Ovary (tissue), 9 donors: Measurements from ENCODE around the gene MRTFA. TPM values are rescaled to one million over a fixed set of nuclear protein-coding genes. Genes with fewer than 3 reads are reported as not detected.

Experiments used
- DNase-seq, 5 donors: peaks; one replicate each; pipeline ENCODE4 v3.0.0-alpha.2; 2019 to 2020
- H3K27ac ChIP-seq, 2 donors: fragments of 200-600 bp; one replicate each; pipeline versions ENCODE4 v1.5.1 to v1.8.0; 2019 to 2022
- H3K27me3 ChIP-seq: fragments of 200-600 bp; one replicate; pipeline ENCODE4 v1.8.0; 2022
- H3K36me3 ChIP-seq: fragments of 200-600 bp; sonication (generic); one replicate; pipeline ENCODE4 v1.5.1; 2019
- H3K4me1 ChIP-seq: one replicate; pipeline ENCODE4 v1.8.1; 2013; ENCODE audit warnings: mild to moderate bottlenecking, moderate library complexity; ENCODE audit not compliant: insufficient read depth
- H3K4me3 ChIP-seq: fragments of 200-600 bp; sonication (generic); one replicate; pipeline ENCODE4 v1.5.1; 2017
- H3K9me3 ChIP-seq, 2 donors: fragments of 200-600 bp in 1 of 2; sonication (generic) in 1 of 2; one replicate each; pipeline versions ENCODE4 v1.5.1 to v1.8.1; 2013 to 2019; ENCODE audit warnings: mild to moderate bottlenecking in 1 of 2, moderate library complexity in 1 of 2
- CTCF ChIP-seq, 3 donors: fragments of 450-650 bp in 2 of 3; fragments of 200-600 bp in 1 of 3; IDR thresholded peaks; one replicate each; pipeline versions ENCODE4 v1.5.1 to v1.8.0; 2016 to 2022; ENCODE audit warnings: antibody characterized with exemption in 3 of 3, mild to moderate bottlenecking in 1 of 3
- EP300 ChIP-seq: sonication (generic); formaldehyde crosslinking; IDR thresholded peaks from one replicate; pipeline ENCODE4 v1.6.1; 2017; ENCODE audit warnings: antibody characterized with exemption
- POLR2A ChIP-seq: fragments of 450-650 bp; IDR thresholded peaks from one replicate; pipeline ENCODE4 v1.6.1; 2017; ENCODE audit warnings: antibody characterized with exemption, mild to moderate bottlenecking, moderate library complexity
- WGBS, 3 donors: extraction: QIAGEN DNeasy Blood & Tissue Kit in 1 of 3; methylation state at CpG; one replicate each; pipeline versions ENCODE4 v1.1.5 to v1.1.7; 2013 to 2017; 5-methylcytosine and 5-hydroxymethylcytosine counted together
- intact Hi-C, 4 donors: fragments of 100-400 bp; cut with DNase I; formaldehyde crosslinking; loops; one replicate each; pipeline versions ENCODE4 v1.11.0 to v1.15.1; 2022 to 2023
- polyA plus RNA-seq, 2 donors: library from polyadenylated mRNA; stranded (reverse); fragments of 200-250 nt in 1 of 2; fragments of 350-450 nt in 1 of 2; fragmentation: Illumina TruSeq in 1 of 2; extraction: RNeasy Lipid Tissue Mini Kit (QIAGEN cat#74804) in 1 of 2; gene quantifications; one replicate each; pipeline ENCODE4 v1.2.3, GENCODE V29; 2013 to 2014
- total RNA-seq, 7 donors: library from RNA; depleted of rRNA in 2 of 7; stranded (reverse); fragments of >200 nt in 2 of 7; fragmentation: NEBNext Ultra II Directional in 3 of 7; extraction: Animal tissue kit (Norgen Biotek cat#: 25700) in 3 of 7; gene quantifications; one replicate each; pipeline versions ENCODE4 v1.1.0 to v1.2.4, GENCODE V29; 2016 to 2023
- donor health status: DM: no; HTN: no; CAD: no; lungs with moderate emphysema.
- donor health status: DM: no; HTN: no; CAD: no.
- donor health status: Bipolar disorder and iron deficiency.
- donor health status: DM: yes; HTN: yes; CAD: no.
- donor health status: DM: no; HTN: no; CAD: no.
- donor health status: DM: yes; HTN: yes; CAD: no.

MRTFA gene
- total and polyA plus RNA-seq, 9 donors, result 15.4 to 59.7 (median 54.9) TPM

GRCh38 chr22:40493441-40493840 lies 143.1 kb downstream of the MRTFA start:
- no peak overlapping the region for H3K27ac ChIP-seq

GRCh38 chr22:40491990-40492631 lies 144.4 kb downstream of the MRTFA start:
- H3K27me3 ChIP-seq, result no peaks in the 10 kb centered on the region
- no peak for DNase-seq
- peaks cover 2% of the 10 kb centered on the region for H3K4me1 ChIP-seq
- no peak for TF ChIP-seq EP300
- TF ChIP-seq CTCF (IDR thresholded peaks at IDR 0.05), result no peak
- TF ChIP-seq POLR2A, result no peak
- peak overlapping the region in 1 of 2 donors; percentile 28 for H3K27ac ChIP-seq
- intact Hi-C loops, result no loop called here
- no peak overlapping the region for H3K4me3 ChIP-seq
- H3K36me3 ChIP-seq, result no peaks in the 10 kb centered on the region
- no peaks in the 10 kb centered on the region for H3K9me3 ChIP-seq
- 49 to 71% (median 55%) methylated on average over 5 of the region's 5 CpGs for WGBS, 3 donors

More at GRCh38 chr22:40493441-40493840, 143.1 kb downstream of the MRTFA start:
- Histone ChIP-seq H3K4me1 (peaks cover 1% of the 10 kb centered on the region), H3K4me3 (no peak overlapping the region), H3K9me3 (no peaks in the 10 kb centered on the region), H3K27me3 (no peaks in the 10 kb centered on the region), H3K36me3 (no peaks in the 10 kb centered on the region)
- WGBS, 3 donors, result 55 to 73% (median 68%) methylated on average over 2 of the region's 2 CpGs
- no peak for DNase-seq
- TF ChIP-seq POLR2A (no peak), CTCF (IDR thresholded peaks at IDR 0.05) (no peak), EP300 (no peak)
- intact Hi-C loops, result no loop called here

GRCh38 chr22:40487663-40488249 lies 148.8 kb downstream of the MRTFA start:
- intact Hi-C loops, result loop anchor here in 1 of 4 donors (10.0 kb wide), 1 partner anchor 53 kb away; no protein-coding TSS in a partner anchor
- DNase-seq, result no peak
- H3K4me3 ChIP-seq, result no peak overlapping the region
- H3K9me3 ChIP-seq, result no peaks in the 10 kb centered on the region
- WGBS, 3 donors, result 64 to 70% (median 70%) methylated on average over 3 of the region's 3 CpGs
- peaks cover 11% of the 10 kb centered on the region for H3K4me1 ChIP-seq
- TF ChIP-seq EP300, result no peak
- TF ChIP-seq CTCF (IDR thresholded peaks at IDR 0.05), result peak; percentile 8 to 59 (median 26)
- no peaks in the 10 kb centered on the region for H3K36me3 ChIP-seq
- H3K27me3 ChIP-seq, result no peaks in the 10 kb centered on the region
- no peak overlapping the region for H3K27ac ChIP-seq

- TF ChIP-seq POLR2A (no peak), EP300 (no peak), CTCF (IDR thresholded peaks at IDR 0.05) (no peak)
- DNase-seq, result no peak
- 92 to 96% (median 95%) methylated on average over 2 of the region's 2 CpGs for WGBS, 3 donors
- Histone ChIP-seq H3K4me3 (no peak overlapping the region), H3K27me3 (no peaks in the 10 kb centered on the region), H3K36me3 (no peaks in the 10 kb centered on the region), H3K9me3 (no peaks in the 10 kb centered on the region), H3K4me1 (peaks cover 11% of the 10 kb centered on the region), H3K27ac (no peak overlapping the region)
- intact Hi-C loops, result loop anchor here in 1 of 4 donors (10.0 kb wide), 1 partner anchor 52 kb away; no protein-coding TSS in a partner anchor
These were observed 149.4 kb downstream of the MRTFA start for GRCh38 chr22:40486962-40487602.
